Activated CD4-positive, alpha-beta T cell treated with anti-CD3 and anti-CD28 coated beads, Interleukin-10, Interleukin-2, amounts not matched to agents 100 ng/mL and 50 ng/mL, durations not matched to agents 16 hours and 8 hours (primary cell): Measurements from ENCODE around the gene NUP42.
"Not testable (repeated sequence)": the region's sequence is repeated elsewhere in the genome, so short reads cannot be mapped to it uniquely, and the experiment has no call there.

Source experiments
- DNase-seq: peaks from one replicate; pipeline ENCODE4 v3.0.0-alpha.2; 2020

The NUP42 gene

GRCh38 chr7:23205577-23205908, 23.7 kb downstream of the NUP42 start:
- DNase-seq = no peak

DNA sequence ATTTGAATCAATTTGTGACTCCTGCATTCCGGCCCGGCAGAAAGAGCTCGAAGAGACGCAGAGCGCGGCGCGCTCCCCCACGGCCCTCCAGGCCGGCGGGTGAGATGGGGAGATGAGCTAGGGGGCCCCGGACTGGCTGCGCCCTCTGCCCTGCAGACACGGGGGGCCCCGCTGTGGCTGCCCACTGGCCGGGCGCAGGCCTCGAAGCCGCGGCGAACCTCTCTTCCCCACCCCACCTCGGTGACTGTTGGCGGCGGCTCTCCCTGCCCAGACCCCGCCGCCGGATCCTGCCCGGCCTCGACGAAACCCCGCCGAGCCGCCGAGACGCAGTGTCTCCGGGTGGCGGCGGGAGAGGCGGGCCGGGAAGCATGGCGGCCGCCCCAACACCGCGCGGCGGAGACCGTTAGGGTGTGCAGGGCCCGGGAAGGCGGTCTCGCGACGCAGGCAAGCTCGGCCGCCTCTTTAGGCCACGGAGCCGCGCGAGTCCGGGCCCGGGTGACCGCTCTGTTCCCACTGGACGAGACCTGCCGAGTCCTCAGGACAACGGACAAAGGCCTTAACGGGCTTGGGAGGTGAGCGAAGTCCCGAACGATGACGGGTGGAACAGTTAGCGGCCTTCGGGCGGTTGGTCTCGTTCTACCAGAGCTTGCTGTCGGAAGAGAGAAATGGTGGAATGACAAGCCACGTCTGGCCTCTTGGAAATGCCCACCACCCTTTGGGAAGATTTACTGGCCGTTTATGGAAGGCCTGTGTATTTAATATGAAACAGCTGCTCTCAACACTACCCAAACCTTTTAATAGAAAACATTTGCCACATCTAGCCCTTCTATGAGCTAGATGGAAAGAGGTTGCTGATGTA, 24.3 kb downstream of the NUP42 start:
- no peak for DNase-seq

DNA sequence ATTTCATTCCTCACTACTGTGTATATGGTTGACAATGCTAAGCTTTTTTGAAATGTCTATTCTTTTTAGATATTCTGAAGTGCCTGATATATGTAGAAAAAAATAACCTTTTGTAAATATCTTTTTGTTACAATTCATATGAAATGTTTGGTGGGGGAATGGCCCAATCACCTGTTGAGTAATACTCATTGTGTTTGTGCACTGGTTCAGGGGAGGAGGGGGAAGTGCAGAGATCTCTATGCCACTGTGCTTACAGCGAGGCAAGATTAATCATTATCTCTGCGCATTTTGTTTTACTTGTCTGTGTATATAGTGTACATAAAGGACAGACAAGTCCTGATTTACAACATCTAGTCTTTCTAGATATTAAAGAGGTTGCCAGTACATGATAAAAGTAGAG, 25.2 kb downstream of the NUP42 start:
- DNase-seq = no peak

DNA sequence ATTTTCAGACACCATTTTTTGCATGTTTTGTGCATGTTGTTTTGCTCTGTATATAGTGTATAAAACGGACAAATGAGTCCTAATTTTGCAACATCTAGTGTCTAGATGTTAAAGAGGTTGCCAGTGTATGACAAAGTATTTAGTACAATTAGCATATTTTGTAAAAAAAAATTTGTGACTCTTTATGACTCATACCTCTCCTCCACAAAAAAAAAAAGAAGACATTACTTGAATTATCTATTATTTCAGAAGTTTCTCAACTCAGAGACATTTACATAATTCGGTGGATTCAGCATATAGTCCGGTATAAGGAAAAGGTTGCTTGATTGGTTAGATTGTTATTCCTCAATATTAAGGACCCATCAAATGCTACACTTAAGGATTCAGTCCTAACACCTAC, 26.0 kb downstream of the NUP42 start:
- no peak for DNase-seq

- no peak for DNase-seq
Measured at GRCh38 chr7:23208316-23208715, 26.5 kb downstream of the NUP42 start.

- DNase-seq = no peak
Measured at GRCh38 chr7:23210506-23210905, 28.7 kb downstream of the NUP42 start.

- DNase-seq = no peak
Measured at GRCh38 chr7:23211589-23211988, 29.7 kb downstream of the NUP42 start.

GRCh38 chr7:23212395-23212794, 30.5 kb downstream of the NUP42 start:
- DNase-seq = no peak

DNA sequence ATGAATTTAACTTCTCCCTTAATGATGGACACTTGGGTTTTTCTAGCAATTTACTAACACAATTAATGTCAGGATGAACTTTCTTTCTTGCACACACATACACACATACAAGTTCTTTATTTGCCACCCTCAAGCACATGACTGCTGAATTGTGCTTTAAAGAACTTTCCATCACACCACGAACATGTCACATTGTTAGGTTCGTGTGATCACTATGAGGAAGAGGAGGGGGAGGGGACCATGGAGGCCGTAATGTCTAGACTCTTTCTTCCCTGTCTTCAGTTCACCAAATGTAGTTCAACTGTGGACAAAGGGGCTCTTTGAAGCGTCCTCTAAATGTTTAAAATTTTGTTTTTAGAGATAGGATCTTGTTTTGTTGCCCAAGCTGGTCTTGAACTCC, 31.0 kb downstream of the NUP42 start:
- DNase-seq = no peak

DNA sequence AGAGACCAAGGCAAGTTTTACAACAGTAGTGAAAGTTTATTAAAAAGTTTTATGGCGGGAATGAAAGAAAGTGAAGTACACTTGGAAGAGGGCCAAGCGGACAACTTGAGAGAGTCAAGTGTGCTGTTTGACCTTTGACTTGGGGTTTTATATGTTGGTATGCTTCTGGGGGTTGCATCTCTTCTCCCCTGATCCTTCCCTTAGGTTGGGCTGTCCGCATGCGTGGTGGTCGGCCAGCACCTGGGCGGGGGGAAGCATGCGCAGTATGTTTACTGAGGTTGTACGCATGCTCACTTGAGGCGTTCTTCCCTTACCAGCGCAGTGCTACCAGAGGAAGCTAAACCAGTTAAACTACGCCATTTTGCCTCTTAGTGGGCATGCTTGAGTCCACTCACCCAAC, 31.9 kb downstream of the NUP42 start:
- no peak for DNase-seq

- DNase-seq = no peak
Measured at GRCh38 chr7:23214423-23214822, 32.6 kb downstream of the NUP42 start.

DNA sequence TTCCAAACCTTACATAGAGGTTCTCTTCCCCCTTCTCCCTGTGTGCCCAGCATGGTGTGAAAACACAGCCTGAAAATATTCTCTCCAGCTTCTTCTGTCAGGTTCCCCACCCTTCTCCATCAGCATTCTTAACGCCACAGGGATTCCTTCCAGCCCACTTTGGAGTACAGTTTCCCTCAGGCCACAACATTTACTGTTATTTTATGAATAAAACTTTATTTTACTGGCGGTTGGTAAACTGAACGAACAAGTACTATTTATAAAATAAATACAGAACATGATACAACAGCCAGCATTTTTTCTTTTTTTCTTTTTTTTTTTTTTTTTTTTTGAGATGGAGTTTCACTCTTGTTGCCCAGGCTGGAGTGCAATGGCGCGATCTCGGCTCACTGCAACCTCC, 33.1 kb downstream of the NUP42 start:
- no peak for DNase-seq

DNA sequence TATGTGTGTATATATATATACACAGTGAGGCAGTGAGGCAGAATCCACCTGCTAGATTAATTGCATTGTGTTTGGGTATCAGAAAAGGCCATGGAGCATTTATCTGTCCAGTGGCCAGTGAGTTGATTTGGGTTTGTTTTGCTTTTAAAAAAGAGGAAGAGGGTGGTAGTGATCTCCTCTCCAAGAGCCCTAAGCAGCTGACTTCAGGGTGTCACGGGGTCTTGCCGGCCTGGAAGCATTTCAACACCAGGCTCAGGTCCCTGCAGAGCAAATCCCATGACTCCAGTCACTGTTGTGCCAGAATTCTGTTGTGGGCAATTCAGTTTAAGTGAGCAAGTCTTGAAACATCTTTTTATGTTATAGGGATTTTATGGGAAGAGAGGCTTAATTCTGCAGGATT, 34.2 kb downstream of the NUP42 start:
- no peak for DNase-seq

- DNase-seq = no peak
Measured at GRCh38 chr7:23218196-23218595, 36.3 kb downstream of the NUP42 start.

- DNase-seq = no peak
Measured at GRCh38 chr7:23220690-23221305, 39.0 kb downstream of the NUP42 start.

DNA sequence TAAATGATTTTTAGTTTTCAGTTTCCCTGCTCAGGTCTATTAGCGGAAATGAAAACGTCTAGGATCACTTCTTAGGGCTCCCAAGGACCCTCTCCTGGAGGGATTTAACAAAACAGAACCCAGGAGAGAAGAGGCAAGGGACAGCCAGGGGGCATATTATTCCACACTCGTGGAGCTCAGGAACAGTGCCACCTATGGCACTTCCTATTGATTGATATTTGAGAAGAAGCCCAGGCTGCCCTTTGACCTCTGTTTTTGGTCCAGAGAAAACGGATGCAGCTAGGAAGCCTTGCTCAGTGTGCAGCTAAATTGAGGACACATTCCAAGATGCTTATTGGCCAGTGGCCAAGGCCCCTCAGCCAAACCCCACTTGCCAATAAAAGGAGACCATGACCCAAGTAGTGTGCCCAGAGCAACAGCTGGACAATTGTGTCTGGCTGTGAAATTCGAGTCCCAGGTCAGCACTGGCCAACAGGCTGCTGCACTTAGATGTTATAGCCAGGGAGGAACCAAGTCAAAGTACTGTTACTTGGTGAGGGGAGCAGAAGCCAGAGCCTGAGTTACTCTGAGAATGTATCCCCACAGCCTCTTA, 40.7 kb downstream of the NUP42 start:
- DNase-seq = no peak

GRCh38 chr7:23224364-23224763, 42.5 kb downstream of the NUP42 start:
- DNase-seq = not testable (repeated sequence)

DNA sequence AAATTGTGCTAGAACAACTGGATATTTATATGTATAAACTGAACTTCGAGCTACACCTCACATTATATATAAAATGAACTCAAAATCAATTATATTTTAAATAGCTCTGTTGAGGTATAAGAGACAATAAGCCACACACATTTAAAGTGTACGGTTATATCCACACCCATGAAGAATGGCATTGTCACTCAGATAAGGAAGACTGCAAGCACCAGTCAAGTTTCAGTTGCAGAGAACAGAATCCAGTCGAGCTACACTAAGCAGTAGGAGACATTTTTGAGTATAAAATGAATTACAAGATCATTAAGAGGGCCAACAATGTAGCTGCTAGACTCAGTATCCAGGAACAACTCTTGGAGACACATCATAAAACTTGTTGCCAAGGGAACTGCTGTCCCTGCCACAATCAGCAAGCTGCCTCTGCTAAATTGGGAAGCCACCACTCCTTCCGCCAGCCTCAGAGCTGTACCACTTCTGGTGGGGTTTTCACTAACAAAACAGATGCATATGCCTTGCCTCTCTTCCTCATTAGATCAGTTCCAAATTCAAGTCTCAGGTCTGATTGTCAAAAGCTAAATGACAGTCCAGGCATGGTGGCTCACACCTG, 45.1 kb downstream of the NUP42 start:
- no peak for DNase-seq

DNA sequence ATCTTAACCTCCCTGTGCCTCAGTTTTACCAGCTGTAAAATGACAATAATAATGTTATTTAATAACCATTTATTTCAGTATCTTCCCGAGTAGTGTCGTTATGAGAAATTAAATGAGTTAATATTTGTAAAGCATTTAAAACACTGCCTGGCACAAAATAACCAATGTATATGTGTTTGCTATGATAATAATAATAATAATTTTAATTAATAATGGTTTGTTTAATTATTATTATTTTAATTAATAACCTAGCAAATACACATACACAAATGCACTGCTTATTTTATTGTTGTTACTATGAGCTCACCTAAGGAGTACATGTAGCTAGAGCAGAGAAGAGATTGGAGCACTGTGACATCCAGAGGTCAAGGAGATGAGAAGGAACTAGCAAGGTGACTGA, 46.6 kb downstream of the NUP42 start:
- no peak for DNase-seq

DNA sequence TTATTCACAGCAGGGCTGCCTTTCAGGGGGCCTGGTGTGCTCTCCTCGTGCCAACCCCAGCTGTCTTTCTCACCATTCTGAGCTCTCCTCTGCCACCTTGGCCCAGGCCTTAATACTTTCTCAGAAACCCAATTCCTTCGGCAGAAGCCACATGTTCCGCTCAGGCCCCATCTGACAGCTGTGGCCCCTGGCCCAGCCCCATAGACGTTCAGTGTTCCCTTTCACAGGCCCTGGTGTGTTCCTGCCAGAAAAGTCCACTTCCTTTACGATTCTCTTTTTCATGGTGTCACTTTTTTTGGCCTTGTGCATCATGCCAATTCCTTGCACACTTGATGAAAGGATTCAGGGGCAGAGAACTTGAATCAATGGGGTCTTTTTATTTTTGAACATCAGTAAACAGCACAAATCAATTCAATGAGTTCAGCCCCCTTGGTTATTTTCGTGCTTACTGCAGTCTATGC, 48.8 kb downstream of the NUP42 start:
- no peak for DNase-seq

DNA sequence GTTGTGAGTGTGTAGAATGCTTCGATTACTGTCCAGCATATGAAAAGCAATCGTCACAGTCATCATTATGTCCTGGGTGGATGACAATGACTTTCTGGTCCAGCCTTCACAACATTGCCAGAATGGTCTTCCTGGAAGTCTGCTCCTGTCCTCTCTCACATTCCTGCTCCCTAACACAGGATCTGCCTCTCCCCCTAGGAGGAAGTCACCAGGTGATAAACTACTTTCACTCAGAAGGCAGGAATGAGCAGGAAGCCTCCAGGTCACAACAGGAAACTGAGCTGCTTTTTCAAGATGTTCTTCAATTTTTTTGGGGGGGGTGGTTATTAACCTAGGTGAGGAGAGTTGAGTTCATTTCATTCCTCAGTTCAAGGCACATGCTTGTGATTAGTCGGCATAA, 51.1 kb downstream of the NUP42 start:
- DNase-seq = no peak

DNA sequence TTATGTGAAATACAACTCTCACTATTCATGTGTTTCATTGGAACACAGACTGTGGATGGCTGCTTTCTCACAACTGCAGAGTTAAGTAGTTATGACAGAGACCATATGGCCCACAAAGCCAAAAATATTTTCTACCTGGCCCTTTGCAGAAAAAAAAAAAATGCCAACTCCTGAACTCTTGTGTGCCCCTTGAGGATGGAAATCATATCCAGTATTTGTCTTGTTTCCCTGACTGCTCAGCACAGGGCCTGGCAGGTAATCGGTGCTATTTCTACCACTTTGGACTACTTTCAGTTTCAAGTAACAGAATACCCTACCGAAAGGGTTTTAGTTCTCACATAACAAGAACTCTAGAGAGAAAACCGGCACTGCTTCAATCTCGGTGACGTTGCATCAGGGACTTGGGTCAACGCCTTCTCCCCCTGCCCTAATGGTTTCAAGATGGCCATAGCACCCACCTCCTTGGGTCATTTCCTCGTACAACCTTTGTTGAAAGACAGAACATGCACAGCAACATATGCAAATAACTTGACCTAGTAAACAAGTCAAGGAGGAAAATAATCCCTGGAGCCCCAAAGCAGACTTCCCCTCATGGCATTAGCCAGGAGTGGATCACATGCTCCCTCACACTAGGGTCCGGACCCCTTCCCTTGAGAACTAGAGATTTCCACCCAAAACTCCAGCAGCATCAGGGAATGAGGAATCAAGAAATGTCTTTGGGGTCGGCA, 52.9 kb downstream of the NUP42 start:
- no peak for DNase-seq

GRCh38 chr7:23235813-23236221, 54.0 kb downstream of the NUP42 start:
- no peak for DNase-seq
